ENCODE measurements around the gene NELL2.
"Not testable (repeated sequence)": the region's sequence is repeated elsewhere in the genome, so short reads cannot be mapped to it uniquely, and the experiment has no call there.

NELL2 gene

GRCh38 chr12:44847403-44847802 is 28.7 kb downstream of the NELL2 start:
- DNase-seq = no peak

GRCh38 chr12:44846826-44847225 is 29.3 kb downstream of the NELL2 start:
- no peak for DNase-seq

GRCh38 chr12:44842669-44843068 is 33.4 kb downstream of the NELL2 start:
- no peak for DNase-seq

- no peak for DNase-seq
Measured at GRCh38 chr12:44839785-44840184, 36.3 kb downstream of the NELL2 start.

- DNase-seq = no peak
Measured at GRCh38 chr12:44837114-44837755, 38.9 kb downstream of the NELL2 start.

- DNase-seq = no peak
Measured at GRCh38 chr12:44835641-44836379, 40.3 kb downstream of the NELL2 start.

- not testable (repeated sequence) for DNase-seq
Measured at GRCh38 chr12:44834996-44835395, 41.1 kb downstream of the NELL2 start.

GRCh38 chr12:44833561-44833960 is 42.6 kb downstream of the NELL2 start:
- no peak for DNase-seq

GRCh38 chr12:44830566-44831055 is 45.5 kb downstream of the NELL2 start:
- DNase-seq = no peak

GRCh38 chr12:44829045-44829444 is 47.1 kb downstream of the NELL2 start:
- DNase-seq = no peak

GRCh38 chr12:44827832-44828438 is 48.2 kb downstream of the NELL2 start:
- no peak for DNase-seq

- not testable (repeated sequence) for DNase-seq
Measured at GRCh38 chr12:44821702-44822101, 54.4 kb downstream of the NELL2 start.

- no peak for DNase-seq
Measured at GRCh38 chr12:44819884-44820283, 56.2 kb downstream of the NELL2 start.

- no peak for DNase-seq
Measured at GRCh38 chr12:44817687-44818086, 58.4 kb downstream of the NELL2 start.

- no peak for DNase-seq
Measured at GRCh38 chr12:44816446-44817017, 59.6 kb downstream of the NELL2 start.

- DNase-seq = no peak
Measured at GRCh38 chr12:44812062-44812461, 64.1 kb downstream of the NELL2 start.

GRCh38 chr12:44804068-44804467 is 72.0 kb downstream of the NELL2 start:
- DNase-seq = no peak

- DNase-seq = no peak
Measured at GRCh38 chr12:44795970-44796369, 80.1 kb downstream of the NELL2 start.

- DNase-seq = no peak
Measured at GRCh38 chr12:44788731-44789130, 87.4 kb downstream of the NELL2 start.

- no peak for DNase-seq
Measured at GRCh38 chr12:44780221-44780790, 95.8 kb downstream of the NELL2 start.

- no peak for DNase-seq
Measured at GRCh38 chr12:44779766-44780165, 96.3 kb downstream of the NELL2 start.

GRCh38 chr12:44778863-44779262 is 97.3 kb downstream of the NELL2 start:
- no peak for DNase-seq

GRCh38 chr12:44777044-44777443 is 99.1 kb downstream of the NELL2 start:
- no peak for DNase-seq
